Right renal pelvis (tissue), 4 donors: ENCODE results near the gene FURIN. TPM values are rescaled to one million over a fixed set of nuclear protein-coding genes. Genes with fewer than 3 reads are reported as not detected.
"Not testable (repeated sequence)": the region's sequence is repeated elsewhere in the genome, so short reads cannot be mapped to it uniquely, and the experiment has no call there.

Experiments used
- DNase-seq, 4 donors: peaks; one replicate each; pipeline ENCODE4 v3.0.0-alpha.2; 2013; ENCODE audit warnings: low read depth in 4 of 4, low spot score in 3 of 4, missing footprints in 1 of 4
- polyA plus RNA-seq, 4 donors: library from polyadenylated mRNA; unstranded; fragments of 120-200 nt; gene quantifications; one replicate each; pipeline ENCODE4 v1.2.1, GENCODE V29; 2013; ENCODE audit not compliant: insufficient read length in 4 of 4

The FURIN gene
- polyA plus RNA-seq, 4 donors = 47.2 to 58.7 (median 48.9) TPM

DNA sequence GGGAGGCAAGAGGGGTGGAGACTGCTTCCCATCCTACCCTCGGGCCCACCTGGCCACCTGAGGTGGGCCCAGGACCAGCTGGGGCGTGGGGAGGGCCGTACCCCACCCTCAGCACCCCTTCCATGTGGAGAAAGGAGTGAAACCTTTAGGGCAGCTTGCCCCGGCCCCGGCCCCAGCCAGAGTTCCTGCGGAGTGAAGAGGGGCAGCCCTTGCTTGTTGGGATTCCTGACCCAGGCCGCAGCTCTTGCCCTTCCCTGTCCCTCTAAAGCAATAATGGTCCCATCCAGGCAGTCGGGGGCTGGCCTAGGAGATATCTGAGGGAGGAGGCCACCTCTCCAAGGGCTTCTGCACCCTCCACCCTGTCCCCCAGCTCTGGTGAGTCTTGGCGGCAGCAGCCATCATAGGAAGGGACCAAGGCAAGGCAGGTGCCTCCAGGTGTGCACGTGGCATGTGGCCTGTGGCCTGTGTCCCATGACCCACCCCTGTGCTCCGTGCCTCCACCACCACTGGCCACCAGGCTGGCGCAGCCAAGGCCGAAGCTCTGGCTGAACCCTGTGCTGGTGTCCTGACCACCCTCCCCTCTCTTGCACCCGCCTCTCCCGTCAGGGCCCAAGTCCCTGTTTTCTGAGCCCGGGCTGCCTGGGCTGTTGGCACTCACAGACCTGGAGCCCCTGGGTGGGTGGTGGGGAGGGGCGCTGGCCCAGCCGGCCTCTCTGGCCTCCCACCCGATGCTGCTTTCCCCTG lies 13.8 kb downstream of the FURIN start:
- DNase-seq = no peak

DNA sequence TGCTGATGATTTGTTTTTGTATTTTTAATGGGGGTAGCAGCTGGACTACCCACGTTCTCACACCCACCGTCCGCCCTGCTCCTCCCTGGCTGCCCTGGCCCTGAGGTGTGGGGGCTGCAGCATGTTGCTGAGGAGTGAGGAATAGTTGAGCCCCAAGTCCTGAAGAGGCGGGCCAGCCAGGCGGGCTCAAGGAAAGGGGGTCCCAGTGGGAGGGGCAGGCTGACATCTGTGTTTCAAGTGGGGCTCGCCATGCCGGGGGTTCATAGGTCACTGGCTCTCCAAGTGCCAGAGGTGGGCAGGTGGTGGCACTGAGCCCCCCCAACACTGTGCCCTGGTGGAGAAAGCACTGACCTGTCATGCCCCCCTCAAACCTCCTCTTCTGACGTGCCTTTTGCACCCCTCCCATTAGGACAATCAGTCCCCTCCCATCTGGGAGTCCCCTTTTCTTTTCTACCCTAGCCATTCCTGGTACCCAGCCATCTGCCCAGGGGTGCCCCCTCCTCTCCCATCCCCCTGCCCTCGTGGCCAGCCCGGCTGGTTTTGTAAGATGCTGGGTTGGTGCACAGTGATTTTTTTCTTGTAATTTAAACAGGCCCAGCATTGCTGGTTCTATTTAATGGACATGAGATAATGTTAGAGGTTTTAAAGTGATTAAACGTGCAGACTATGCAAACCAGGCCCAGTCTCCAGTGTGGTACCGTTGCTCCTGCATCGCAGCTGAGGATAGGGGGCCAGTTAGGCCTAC lies 14.6 kb downstream of the FURIN start:
- DNase-seq = no peak

DNA sequence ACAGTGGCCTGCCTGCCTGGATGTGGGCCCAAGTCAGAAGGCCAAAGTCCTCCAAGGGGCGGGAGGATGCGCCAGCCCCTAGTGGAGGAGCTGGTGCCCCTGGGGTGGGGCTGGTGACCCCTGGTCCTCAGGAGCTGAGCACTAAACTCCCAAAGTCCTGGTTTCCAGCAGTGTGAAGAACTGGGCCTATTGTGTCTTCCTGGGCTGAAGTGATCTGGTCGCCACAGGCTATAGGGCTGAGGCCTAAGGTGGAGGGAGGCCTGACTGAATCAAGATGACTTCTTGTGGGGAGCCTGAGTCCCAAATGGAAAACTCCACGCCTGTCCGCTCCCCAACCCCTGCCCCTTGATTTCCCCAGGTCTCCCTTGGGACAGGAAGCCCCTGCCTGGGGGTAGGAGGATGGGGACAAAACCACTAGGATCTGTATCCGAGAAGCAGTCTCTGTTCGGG lies 15.2 kb downstream of the FURIN start:
- no peak for DNase-seq

DNA sequence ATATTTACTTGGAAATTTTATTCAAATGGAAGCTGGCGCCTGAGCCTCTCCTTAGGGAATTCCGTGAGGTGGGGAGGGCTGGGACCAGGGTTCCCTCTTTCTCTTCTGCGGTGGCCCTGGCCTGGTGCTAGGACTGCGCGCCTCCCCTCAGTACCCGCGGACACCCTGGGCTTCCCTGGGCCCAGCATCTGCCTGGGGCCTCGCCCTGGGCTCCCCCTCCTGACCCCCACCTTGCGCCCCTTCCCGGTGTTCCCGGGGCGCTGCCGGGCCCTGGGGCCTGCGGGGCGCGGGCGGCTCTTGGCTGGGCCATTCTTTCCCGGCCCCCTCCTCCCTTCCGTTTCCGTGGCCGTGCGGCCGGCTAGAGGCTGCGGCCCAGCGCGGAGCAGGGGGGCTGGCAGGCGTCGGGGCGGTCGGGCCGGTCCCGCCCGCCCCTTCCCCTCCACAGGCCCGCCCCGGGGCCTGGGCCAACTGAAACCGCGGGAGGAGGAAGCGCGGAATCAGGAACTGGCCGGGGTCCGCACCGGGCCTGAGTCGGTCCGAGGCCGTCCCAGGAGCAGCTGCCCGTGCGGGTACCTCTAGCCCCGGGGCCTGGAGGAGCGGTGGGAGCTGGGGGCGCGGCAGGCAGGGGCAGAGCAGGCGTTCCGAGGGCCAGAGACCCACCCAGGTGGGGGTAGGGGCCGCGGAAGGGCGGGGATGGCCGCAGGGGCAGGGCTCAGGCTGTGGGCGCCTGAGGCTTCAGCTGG lies 15.8 kb downstream of the FURIN start, which contains the start of gene FES:
TSS of gene FES (plus strand) at position 529 of the 743 bp plus-strand sequence. CDS start 542 bp downstream, outside the sequence.
- DNase-seq = no peak

DNA sequence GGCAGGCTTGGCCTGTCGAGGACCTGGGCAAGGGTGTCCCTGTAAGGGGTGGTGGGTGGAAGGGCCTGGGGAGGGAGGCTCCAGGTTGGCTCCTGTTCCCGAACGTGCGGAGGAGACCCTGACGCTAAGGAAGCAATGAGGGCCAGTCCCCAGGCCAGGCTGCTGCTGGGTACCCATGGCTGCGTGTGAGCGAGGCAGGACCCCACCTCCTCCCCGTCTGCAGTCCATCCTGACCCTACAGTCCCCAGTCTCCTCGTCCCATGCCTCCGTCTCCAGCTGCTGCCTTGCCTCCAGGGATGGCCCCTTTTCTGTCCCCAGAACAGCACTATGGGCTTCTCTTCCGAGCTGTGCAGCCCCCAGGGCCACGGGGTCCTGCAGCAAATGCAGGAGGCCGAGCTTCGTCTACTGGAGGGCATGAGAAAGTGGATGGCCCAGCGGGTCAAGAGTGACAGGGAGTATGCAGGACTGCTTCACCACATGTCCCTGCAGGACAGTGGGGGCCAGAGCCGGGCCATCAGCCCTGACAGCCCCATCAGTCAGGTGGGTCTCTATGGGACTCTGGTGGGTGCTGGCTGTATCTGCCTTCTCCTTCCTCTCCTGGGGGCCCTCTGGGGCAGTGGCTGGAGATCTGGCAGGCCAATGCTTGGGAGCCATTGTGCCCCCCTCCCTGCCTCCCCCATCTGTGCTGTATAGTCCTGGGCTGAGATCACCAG lies 16.5 kb downstream of the FURIN start:
- no peak for DNase-seq

DNA sequence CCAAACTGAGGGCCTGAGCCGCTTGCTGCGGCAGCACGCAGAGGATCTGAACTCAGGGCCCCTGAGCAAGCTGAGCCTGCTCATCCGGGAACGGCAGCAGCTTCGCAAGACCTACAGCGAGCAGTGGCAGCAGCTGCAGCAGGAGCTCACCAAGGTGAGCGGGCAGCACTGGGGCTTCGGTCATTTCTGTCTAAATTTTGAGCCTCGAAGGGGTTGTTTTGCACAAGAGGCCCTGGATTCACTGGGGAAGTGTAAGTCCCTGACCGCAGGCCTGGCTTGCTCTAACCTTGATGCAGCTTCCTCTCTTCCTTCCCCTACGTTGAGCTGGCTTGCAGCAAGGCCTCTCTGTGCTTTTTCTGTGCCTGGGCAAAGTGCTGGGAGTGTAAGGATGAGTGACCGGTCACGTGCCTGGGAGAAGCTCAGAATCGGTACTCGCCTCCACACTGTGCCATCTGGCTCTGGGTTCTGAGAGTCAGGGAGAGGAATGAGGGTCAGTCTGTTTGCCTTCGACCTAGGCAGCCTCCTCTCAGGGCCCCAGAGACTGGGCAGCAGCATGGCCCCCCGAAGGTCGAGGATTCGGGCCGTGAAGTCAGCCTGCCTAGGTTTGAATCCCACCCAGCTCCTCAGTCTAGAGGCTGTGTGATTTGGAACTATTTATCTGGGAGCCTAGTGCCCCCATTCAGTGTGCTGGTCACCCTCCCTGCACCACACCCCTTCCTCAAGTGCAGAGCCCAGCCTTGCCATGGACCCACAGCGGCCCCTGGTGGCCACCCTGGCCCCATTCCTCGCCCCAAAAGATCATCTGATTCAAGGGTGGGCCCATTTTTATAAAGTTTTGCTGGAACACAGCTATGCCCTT lies 17.3 kb downstream of the FURIN start:
- no peak for DNase-seq

DNA sequence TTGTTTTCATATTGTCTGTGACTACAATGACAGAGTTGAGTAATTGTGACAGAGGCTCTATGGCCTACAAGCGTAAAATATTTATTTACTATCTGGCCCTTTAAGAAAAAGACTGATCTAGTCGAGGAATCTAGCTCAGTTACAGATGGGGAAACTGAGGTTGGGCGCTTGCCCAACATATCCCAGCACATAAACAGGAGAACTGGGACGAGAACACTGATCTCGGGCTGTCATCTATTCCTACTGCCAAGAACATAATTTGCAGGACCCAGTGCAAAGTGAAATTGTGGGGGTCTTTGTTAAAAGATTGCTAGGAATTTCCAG lies 17.9 kb downstream of the FURIN start:
- no peak for DNase-seq

DNA sequence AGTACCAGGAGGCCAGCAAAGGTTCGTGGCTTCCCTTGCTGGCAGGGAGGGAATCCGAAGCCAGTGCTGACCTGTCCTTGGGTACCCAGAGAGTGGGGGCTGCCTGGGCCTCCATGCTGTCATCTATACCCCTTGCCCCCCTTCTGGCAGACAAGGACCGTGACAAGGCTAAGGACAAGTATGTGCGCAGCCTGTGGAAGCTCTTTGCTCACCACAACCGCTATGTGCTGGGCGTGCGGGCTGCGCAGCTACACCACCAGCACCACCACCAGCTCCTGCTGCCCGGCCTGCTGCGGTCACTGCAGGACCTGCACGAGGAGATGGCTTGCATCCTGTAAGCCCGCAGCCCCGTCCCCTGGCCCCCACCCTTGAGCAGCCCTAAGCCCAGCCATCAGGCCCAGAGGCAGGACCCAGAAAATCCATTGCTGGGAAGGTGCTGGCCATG lies 18.7 kb downstream of the FURIN start:
- DNase-seq = no peak

DNA sequence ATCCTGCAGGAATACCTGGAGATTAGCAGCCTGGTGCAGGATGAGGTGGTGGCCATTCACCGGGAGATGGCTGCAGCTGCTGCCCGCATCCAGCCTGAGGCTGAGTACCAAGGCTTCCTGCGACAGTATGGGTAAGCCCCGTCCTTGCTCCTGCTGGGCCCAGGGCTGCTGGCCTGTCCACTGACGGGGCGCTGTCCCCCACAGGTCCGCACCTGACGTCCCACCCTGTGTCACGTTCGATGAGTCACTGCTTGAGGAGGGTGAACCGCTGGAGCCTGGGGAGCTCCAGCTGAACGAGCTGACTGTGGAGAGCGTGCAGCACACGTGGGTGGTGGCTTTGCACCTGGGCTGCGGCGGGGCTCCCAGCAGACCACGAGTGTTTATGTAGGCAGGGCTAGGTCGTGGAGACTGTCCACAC lies 20.9 kb downstream of the FURIN start:
- DNase-seq = no peak

DNA sequence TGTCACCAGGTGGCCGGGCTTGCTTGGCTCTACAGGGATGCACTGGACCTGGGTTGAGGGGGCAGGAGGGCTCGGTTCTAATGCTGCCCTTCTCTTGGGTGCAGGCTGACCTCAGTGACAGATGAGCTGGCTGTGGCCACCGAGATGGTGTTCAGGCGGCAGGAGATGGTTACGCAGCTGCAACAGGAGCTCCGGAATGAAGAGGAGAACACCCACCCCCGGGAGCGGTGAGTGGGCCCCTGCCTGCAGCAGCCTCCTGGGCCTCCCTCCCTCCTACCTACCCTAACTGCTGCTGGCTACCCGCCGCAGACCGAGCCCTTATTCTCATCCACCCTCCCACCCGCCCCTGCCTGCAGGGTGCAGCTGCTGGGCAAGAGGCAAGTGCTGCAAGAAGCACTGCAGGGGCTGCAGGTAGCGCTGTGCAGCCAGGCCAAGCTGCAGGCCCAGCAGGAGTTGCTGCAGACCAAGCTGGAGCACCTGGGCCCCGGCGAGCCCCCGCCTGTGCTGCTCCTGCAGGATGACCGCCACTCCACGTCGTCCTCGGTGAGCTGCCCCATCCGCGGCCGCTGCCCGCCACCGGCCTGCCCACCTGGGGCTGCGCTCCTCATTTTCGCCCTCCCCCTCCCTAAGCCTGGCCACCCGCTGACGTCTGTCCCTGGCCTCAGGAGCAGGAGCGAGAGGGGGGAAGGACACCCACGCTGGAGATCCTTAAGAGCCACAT lies 21.5 kb downstream of the FURIN start:
- no peak for DNase-seq

DNA sequence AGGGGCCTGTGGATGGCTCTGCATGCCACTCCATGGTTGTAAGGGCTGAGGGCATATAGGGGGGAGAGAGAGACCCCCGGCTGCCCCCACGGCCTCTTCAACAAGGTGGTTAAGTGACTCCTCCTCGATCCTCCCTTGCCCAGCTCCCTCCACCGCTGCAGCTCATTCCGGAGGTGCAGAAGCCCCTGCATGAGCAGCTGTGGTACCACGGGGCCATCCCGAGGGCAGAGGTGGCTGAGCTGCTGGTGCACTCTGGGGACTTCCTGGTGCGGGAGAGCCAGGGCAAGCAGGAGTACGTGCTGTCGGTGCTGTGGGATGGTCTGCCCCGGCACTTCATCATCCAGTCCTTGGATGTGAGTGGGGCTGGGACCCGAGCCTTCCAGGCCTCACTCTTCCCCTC lies 22.5 kb downstream of the FURIN start:
- DNase-seq = no peak

DNA sequence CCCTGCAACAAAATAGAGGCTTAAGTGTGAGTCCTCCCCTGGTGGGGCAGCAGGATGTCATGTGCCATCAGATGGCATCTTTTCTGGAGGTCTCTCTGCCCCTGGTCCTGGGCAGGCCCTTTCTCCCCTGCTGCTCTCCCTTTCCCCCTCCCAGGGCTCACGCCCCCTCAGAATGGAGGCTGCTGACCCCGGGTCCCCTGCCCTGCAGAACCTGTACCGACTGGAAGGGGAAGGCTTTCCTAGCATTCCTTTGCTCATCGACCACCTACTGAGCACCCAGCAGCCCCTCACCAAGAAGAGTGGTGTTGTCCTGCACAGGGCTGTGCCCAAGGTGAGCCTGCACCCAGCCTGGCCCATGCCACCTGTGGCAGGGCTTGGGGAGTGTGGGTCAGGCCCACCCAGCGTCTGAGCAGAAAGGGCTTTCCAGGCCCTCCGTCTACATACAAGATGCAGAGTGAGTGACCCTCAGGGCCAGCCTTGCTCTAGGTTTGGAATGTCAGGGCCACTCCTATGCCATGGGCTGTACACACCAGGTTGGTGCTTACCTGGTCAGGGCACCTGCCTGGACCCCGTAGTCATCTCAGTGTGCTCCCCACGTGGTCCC lies 23.1 kb downstream of the FURIN start:
- no peak for DNase-seq

DNA sequence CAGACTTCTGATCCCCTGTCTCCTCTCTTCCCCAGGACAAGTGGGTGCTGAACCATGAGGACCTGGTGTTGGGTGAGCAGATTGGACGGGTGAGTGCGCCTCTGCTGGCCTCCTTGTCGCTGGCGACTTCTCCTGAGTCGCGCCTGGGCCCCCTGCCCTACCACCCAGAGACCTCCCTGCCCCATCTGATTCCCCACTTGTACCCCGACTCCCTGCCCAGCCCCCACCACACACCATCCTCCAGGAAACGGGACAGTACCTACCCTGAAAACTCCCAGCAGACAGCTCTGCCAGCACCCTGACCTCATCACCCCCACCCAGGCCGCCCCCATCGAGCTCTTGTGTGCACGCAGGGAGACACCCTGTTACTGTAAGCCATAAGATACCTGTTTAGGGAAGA lies 23.6 kb downstream of the FURIN start:
- DNase-seq = no peak

DNA sequence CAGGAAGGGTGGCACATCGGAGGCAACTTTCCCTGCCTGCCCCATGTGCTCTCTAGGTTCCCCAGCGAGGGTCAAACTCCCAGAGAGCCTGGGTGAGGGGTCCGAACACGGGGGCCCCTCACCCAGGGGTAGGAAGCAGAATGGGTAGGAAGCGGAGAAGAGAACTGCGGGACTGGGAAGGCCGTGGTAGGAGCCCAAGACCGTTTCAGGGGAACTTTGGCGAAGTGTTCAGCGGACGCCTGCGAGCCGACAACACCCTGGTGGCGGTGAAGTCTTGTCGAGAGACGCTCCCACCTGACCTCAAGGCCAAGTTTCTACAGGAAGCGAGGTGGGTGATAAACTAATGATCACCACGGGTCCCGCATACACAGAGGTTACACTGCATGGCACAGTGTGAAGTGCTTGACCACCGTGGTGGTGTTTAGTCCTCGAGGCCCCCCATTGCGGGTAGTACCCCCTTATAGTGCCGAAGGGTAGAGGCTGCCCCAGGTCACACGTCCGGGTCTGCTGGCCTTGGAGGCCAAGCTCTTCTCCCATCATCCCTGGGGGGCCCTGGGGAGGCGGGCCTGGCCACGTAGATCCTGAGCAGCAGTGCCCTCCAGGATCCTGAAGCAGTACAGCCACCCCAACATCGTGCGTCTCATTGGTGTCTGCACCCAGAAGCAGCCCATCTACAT lies 24.2 kb downstream of the FURIN start:
- DNase-seq = no peak

DNA sequence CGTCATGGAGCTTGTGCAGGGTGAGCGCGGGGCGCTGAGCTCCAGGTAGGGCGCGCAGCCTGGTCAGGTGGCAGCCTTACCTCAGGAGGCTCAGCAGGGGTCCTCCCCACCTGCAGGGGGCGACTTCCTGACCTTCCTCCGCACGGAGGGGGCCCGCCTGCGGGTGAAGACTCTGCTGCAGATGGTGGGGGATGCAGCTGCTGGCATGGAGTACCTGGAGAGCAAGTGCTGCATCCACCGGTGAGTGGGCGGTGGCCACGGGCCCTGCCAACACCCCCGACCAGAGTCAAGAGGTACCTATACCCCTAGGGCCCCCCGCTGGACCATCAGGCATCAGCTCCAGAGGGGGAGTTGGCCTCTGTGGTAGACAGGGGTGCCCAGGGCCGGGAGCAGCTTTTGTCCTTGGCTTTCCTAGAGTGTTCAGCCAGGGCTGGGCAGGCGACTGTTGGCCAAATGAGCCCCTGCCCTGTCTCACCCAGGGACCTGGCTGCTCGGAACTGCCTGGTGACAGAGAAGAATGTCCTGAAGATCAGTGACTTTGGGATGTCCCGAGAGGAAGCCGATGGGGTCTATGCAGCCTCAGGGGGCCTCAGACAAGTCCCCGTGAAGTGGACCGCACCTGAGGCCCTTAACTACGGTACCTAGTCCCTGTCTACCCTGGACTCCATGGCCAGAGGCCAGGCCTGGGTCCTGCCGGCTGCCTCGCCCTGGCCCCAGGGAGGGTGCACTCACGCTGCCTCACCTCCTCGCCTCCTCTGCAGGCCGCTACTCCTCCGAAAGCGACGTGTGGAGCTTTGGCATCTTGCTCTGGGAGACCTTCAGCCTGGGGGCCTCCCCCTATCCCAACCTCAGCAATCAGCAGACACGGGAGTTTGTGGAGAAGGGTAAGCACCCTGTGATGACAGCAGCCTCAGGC lies 25.0 kb downstream of the FURIN start:
- DNase-seq = no peak

DNA sequence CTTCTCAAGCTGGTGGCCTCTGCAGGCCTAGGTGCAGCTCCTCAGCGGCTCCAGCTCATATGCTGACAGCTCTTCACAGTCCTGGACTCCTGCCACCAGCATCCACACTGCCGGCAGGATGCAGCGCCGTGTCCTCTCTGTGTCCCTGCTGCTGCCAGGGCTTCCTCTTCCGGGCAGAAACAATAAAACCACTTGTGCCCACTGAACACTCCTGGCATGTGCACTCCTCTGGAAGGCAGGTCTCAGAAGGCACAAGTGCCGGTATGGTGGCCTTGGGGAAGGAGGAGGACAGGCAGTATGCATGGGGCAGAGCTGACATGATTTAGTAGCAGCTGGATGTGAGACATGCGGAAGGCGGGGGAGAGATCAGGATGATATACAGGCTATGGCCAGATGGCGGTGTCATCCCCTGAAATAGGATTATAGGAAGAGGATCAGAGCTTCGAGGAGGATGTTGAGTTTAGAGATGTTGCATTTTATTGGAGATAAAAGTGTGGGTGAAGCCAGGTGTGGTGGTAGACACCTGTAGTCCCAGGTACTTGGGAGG lies 27.3 kb downstream of the FURIN start:
- DNase-seq = no peak

DNA sequence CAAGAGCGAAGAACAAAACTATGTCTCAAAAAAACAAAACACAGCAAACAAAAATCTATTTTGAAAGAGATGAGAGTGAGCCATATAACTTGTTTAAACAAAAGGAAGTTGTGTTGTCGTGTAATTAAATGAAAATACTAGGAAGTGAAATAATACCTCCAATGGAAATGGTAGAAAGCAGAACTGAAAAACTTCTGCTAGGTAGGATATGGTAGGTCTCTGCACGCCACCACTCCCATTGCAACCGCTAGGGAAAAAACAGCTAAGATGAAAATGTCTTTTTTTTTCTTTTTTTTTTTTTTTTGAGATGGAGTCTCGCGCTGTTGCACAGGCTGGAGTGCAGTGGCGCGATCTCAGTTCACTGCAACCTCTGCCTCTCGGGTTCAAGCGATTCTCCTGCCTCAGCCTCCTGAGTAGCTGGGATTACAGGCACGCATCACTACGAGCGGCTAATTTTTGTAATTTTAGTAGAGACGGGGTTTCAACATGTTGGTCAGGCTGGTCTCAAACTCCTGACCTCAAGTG lies 28.8 kb downstream of the FURIN start:
- DNase-seq = not testable (repeated sequence)
